Fibroblast of upper back skin (primary cell): ENCODE measurements around the gene ABCA4.
A peak's percentile ranks its signal among the peaks of the same experiment; 100 is the strongest.
"Not testable (repeated sequence)": the region's sequence is repeated elsewhere in the genome, so short reads cannot be mapped to it uniquely, and the experiment has no call there.

Experiments used
- DNase-seq: peaks from one replicate; pipeline ENCODE4 v3.0.0-alpha.2; 2013

Gene ABCA4

GRCh38 chr1:93969371-93969770 lies 151.6 kb downstream of the ABCA4 start:
- no peak for DNase-seq

GRCh38 chr1:93967306-93967705 lies 153.6 kb downstream of the ABCA4 start:
- DNase-seq, result peak; percentile 43

DNA sequence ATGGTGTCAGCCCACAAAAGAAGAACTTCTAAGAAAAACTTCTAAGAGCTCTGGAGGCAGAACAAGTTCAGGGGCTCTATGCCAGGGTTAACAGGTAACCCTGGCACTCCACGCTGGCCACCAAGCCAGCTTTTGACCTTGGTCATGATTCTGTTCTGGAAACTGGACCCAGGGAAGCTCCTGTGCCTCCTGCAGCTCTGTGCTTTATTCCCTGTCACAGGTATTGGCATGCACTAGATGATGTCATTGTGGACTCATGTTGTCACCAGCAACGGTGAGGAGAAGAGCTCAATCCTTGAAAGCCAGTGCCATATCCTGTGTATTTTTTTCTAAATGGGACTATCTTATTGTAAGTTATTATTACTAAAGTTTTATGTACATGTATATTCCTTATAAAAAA lies 155.1 kb downstream of the ABCA4 start:
- DNase-seq, result no peak

- DNase-seq, result no peak
Measured at GRCh38 chr1:93965256-93965655, 155.7 kb downstream of the ABCA4 start.

GRCh38 chr1:93964777-93965200 lies 156.2 kb downstream of the ABCA4 start:
- DNase-seq, result peak; percentile 70

- DNase-seq, result no peak
Measured at GRCh38 chr1:93964096-93964776, 156.7 kb downstream of the ABCA4 start.

- DNase-seq, result no peak
Measured at GRCh38 chr1:93963585-93963984, 157.4 kb downstream of the ABCA4 start.

GRCh38 chr1:93961906-93962305 lies 159.0 kb downstream of the ABCA4 start:
- DNase-seq, result no peak

DNA sequence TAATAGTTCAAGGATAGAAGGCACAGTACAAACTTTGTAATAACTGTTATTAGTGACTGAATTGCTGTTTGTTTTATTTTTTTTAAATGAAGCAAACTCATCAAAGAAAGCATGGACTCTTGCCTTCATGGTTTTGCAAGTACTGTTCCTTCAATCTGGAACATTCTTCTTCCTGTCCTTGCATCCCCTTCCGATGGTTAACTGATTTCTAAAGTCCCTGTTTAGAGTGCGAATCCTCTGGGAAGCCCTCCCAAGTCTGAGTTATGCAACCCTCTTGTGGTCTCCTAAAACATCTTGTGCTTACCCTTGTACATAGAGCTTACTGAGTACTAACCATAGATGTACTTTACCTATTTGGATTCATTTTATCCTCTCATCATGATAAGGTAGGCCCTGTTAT lies 159.5 kb downstream of the ABCA4 start:
- no peak for DNase-seq

GRCh38 chr1:93960641-93961147 lies 160.3 kb downstream of the ABCA4 start:
- DNase-seq, result no peak

DNA sequence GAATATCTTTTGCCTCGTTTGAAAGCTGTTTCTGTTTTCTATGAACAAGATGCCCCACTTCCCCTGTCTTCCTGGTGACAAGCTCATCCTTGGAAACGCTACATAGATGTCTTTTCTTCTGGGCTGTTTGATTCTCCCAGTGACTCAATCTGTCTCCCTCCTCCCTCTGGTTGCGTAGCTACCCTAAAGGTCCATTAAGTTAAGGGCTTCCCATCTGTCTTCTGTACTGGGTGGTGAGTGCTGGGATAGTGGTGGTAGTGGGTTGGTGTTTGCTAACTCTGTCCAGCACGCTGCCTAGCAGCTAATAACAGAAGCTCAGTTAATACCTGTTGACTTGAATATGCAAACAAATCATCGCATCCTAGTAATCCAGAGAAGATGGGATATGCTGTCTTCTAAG lies 161.5 kb downstream of the ABCA4 start:
- no peak for DNase-seq

DNA sequence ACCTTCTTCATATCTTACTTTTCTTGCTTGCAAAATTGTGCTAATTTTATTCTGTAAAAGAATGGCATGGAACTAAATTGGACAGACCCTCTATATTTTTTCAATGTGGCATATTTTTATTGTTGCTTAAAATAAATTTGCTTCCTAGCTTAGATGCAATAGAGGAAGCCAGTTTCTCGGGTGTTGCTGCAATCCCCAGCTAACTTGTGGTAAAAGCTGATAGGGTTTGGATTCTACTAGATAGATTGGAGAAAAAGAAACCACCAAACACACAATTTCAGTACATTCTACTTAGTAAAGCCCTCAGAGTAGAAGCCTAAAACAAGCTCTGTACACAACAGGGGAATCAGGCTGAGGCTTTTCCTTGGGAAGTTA lies 162.2 kb downstream of the ABCA4 start:
- DNase-seq, result no peak

- no peak for DNase-seq
Measured at GRCh38 chr1:93958032-93958725, 162.8 kb downstream of the ABCA4 start.

GRCh38 chr1:93955765-93956164 lies 165.2 kb downstream of the ABCA4 start:
- no peak for DNase-seq

DNA sequence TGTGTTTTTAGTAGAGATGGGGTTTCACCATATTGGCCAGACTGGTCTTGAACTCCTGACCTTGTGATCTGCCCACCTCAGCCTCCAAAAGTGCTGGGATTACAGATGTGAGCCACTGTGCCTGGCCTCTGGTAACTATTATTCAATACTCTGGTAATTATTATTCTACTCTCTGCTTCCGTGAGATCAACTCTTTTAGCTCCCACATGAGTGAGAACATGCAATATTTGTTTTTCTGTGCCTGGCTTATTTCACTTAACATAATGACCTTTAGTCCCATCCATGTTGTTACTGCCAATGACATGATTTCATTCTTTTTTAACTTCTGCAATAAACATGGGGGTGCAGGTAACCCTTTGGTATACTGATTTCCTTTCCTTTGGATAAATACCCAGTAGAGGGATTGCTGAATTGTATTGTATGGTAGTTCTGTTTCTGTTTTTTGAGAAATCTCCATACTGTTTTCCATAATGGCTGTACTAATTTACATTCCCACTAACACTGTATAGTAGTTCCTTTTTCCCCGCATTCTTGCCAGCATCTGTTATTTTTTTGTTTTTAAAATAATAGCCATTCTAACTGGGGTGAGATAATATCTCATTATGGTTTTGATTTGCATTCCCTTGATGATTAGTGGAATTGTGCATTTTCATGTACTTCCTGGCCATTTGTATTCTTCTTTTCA lies 173.8 kb downstream of the ABCA4 start:
- not testable (repeated sequence) for DNase-seq
